Colon (tissue), 2 donors: ENCODE results near the gene SPTA1.

Source experiments
- FAIRE-seq: peaks from 2 replicates; lab custom pipeline; 2012; peaks lifted over from hg19 to GRCh38; lab: Jason Lieb, UNC
- donor health status: control.
- donor health status: control.

SPTA1 gene

GRCh38 chr1:158570480-158570879, 116.0 kb downstream of the SPTA1 start, which contains the start of gene OR6P1:
Gene OR6P1 (minus strand): TSS chr1:158570580. CDS start chr1:158563604, 6,976 bp downstream.
- no peak for FAIRE-seq

GRCh38 chr1:158564608-158565007, 121.9 kb downstream of the SPTA1 start:
- FAIRE-seq, result no peak

DNA sequence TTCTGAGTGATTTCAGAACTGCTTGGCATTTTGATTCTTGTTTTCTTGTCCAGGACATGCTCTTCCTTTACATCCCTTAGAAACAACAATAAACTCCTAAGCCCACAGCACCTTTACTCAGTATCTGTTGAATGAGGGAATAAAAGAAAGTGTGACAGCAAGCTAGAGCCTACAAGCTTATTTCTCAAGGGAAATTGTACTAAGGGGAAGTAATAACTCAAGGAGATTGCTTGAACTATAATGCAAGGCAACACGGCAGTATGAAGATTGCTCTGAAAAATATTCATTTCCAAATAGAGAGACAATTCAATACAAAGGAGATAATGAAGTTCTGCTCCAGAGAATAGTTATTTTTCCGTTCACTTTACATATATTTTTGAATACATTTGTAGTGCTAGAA, 122.7 kb downstream of the SPTA1 start:
- no peak for FAIRE-seq
